Measurements from ENCODE around the gene GPATCH2L.

Gene GPATCH2L

GRCh38 chr14:76174982-76175381 is 23.3 kb downstream of the GPATCH2L start:
- H3K4me3 ChIP-seq (ENCODE audit: low read depth, low read length): no peak overlapping the region
- DNase-seq (ENCODE audit: low read depth, low spot score): no peak
- no peak for TF ChIP-seq CTCF (IDR thresholded peaks at IDR 0.05; ENCODE audit: low read depth, low read length)
- in situ Hi-C loops (cut with HindIII; ENCODE audit: low sequenced_read_pairs): no loop called here

GRCh38 chr14:76175942-76176341 is 24.2 kb downstream of the GPATCH2L start:
- no peak overlapping the region for H3K4me3 ChIP-seq (ENCODE audit: low read depth, low read length)
- in situ Hi-C loops (cut with HindIII; ENCODE audit: low sequenced_read_pairs): no loop called here
- no peak for TF ChIP-seq CTCF (IDR thresholded peaks at IDR 0.05; ENCODE audit: low read depth, low read length)
- DNase-seq (ENCODE audit: low read depth, low spot score): no peak

DNA sequence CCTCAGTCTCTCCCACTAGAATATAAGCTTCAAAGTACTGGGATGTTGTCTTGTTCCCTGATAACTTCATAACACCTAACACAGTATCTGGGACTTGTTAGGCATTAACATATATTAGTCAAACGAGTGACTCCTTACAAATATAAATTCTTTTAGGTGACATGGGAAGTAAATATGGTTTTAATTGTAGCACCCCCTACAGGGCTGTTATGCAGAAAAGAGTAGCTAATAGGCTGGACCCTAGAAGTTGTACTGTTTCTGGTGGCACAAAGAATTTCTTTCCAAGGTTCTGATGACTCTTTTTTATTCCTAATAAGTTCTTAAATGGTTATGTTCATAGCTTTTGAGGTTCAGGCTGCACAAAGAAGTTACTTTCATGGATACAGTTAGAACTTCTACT is 29.8 kb downstream of the GPATCH2L start:
- H3K4me3 ChIP-seq (ENCODE audit: low read depth, low read length): no peak overlapping the region
- peak; percentile 20 for TF ChIP-seq CTCF (IDR thresholded peaks at IDR 0.05; ENCODE audit: low read depth, low read length)
- in situ Hi-C loops (cut with HindIII; ENCODE audit: low sequenced_read_pairs): no loop called here
- no peak for DNase-seq (ENCODE audit: low read depth, low spot score)

GRCh38 chr14:76186308-76187027 is 34.7 kb downstream of the GPATCH2L start:
- no peak for DNase-seq (ENCODE audit: low read depth, low spot score)
- no peak for TF ChIP-seq CTCF (IDR thresholded peaks at IDR 0.05; ENCODE audit: low read depth, low read length)
- no peak overlapping the region for H3K4me3 ChIP-seq (ENCODE audit: low read depth, low read length)
- in situ Hi-C loops (cut with HindIII; ENCODE audit: low sequenced_read_pairs): no loop called here

DNA sequence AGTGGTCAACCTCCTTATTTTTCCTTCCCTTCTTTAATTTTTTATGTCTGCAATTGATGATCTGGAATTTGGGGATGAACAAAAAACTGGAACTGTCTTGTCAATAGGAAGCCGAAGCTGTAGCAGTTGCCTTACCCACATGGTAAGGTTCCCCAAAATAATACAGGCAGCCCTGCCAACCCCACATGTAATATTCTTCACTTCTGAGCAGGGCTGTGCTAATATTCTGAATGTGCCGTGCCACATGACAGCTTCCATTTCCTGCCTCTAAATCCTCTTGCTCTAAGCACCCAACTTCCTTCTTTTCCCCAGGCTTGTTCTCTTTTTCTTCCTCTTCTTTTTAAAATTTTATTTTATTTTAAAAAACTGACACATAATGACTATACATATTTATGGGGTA is 39.6 kb downstream of the GPATCH2L start:
- in situ Hi-C loops (cut with HindIII; ENCODE audit: low sequenced_read_pairs): no loop called here
- no peak for TF ChIP-seq CTCF (IDR thresholded peaks at IDR 0.05; ENCODE audit: low read depth, low read length)
- H3K4me3 ChIP-seq (ENCODE audit: low read depth, low read length): no peak overlapping the region
- DNase-seq (ENCODE audit: low read depth, low spot score): no peak

GRCh38 chr14:76193696-76194095 is 42.0 kb downstream of the GPATCH2L start:
- DNase-seq (ENCODE audit: low read depth, low spot score): no peak
- H3K4me3 ChIP-seq (ENCODE audit: low read depth, low read length): no peak overlapping the region
- TF ChIP-seq CTCF (IDR thresholded peaks at IDR 0.05; ENCODE audit: low read depth, low read length): no peak
- in situ Hi-C loops (cut with HindIII; ENCODE audit: low sequenced_read_pairs): no loop called here
